ENCODE results near the gene CDHR3. TPM values are rescaled to one million over a fixed set of nuclear protein-coding genes. Genes with fewer than 3 reads are reported as not detected.

CDHR3 gene
- polyA plus RNA-seq, 1 donor from 2014 or later: 2.9 TPM

- no peaks in the 10 kb centered on the region for H3K36me3 ChIP-seq (ENCODE audit: insufficient read depth, low read length)
- no peaks in the 10 kb centered on the region for H3F3A ChIP-seq (ENCODE audit: insufficient read depth, low read length, poor library complexity, severe bottlenecking)
- H3K27ac ChIP-seq (ENCODE audit: low read length): no peak overlapping the region
- H3K9me3 ChIP-seq (ENCODE audit: low read length): no peaks in the 10 kb centered on the region
- no peak overlapping the region for H3K9ac ChIP-seq (ENCODE audit: low read length)
- no peaks in the 10 kb centered on the region for H3K9me2 ChIP-seq (ENCODE audit: insufficient read depth, low read length)
- H4K20me1 ChIP-seq (ENCODE audit: insufficient read depth): no peaks in the 10 kb centered on the region
- H3K27me3 ChIP-seq (ENCODE audit: insufficient read depth, low read depth, low read length): no peaks in the 10 kb centered on the region
- no peaks in the 10 kb centered on the region for H3K79me2 ChIP-seq (replicated peaks; ENCODE audit: insufficient read depth, low read length)
- H3K4me3 ChIP-seq (ENCODE audit: low read length): peak overlapping the region; percentile 11
- H2AFZ ChIP-seq (ENCODE audit: low read depth, low read length): no peak overlapping the region
- no peak overlapping the region for H3K4me2 ChIP-seq (ENCODE audit: low read length)
- no peak for TF ChIP-seq EZH2 (IDR thresholded peaks at IDR 0.05; ENCODE audit: borderline replicate concordance, insufficient read depth, low read length, poor library complexity, severe bottlenecking)
- TF ChIP-seq CTCF (IDR thresholded peaks at IDR 0.05; ENCODE audit: poor library complexity, severe bottlenecking): no peak
- no peak for TF ChIP-seq TAF1 (IDR thresholded peaks at IDR 0.05; ENCODE audit: low read depth)
- TF ChIP-seq, protein P1, sequence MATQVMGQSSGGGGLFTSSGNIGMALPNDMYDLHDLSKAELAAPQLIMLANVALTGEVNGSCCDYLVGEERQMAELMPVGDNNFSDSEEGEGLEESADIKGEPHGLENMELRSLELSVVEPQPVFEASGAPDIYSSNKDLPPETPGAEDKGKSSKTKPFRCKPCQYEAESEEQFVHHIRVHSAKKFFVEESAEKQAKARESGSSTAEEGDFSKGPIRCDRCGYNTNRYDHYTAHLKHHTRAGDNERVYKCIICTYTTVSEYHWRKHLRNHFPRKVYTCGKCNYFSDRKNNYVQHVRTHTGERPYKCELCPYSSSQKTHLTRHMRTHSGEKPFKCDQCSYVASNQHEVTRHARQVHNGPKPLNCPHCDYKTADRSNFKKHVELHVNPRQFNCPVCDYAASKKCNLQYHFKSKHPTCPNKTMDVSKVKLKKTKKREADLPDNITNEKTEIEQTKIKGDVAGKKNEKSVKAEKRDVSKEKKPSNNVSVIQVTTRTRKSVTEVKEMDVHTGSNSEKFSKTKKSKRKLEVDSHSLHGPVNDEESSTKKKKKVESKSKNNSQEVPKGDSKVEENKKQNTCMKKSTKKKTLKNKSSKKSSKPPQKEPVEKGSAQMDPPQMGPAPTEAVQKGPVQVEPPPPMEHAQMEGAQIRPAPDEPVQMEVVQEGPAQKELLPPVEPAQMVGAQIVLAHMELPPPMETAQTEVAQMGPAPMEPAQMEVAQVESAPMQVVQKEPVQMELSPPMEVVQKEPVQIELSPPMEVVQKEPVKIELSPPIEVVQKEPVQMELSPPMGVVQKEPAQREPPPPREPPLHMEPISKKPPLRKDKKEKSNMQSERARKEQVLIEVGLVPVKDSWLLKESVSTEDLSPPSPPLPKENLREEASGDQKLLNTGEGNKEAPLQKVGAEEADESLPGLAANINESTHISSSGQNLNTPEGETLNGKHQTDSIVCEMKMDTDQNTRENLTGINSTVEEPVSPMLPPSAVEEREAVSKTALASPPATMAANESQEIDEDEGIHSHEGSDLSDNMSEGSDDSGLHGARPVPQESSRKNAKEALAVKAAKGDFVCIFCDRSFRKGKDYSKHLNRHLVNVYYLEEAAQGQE (IDR thresholded peaks at IDR 0.05; ENCODE audit: borderline replicate concordance): no peak
- TF ChIP-seq SMC3 (conservative IDR thresholded peaks at IDR 0.05; ENCODE audit: poor library complexity): no peak
- no peak for TF ChIP-seq POLR2AphosphoS5 (IDR thresholded peaks at IDR 0.05)
- TF ChIP-seq RAD21 (conservative IDR thresholded peaks at IDR 0.05): no peak
- TF ChIP-seq EP300 (conservative IDR thresholded peaks at IDR 0.05; ENCODE audit: poor library complexity, severe bottlenecking): no peak
- no peak for TF ChIP-seq MXI1 (conservative IDR thresholded peaks at IDR 0.05; ENCODE audit: poor library complexity, severe bottlenecking)
These were observed 68.4 kb downstream of the CDHR3 start for GRCh38 chr7:106031300-106032035.

DNA sequence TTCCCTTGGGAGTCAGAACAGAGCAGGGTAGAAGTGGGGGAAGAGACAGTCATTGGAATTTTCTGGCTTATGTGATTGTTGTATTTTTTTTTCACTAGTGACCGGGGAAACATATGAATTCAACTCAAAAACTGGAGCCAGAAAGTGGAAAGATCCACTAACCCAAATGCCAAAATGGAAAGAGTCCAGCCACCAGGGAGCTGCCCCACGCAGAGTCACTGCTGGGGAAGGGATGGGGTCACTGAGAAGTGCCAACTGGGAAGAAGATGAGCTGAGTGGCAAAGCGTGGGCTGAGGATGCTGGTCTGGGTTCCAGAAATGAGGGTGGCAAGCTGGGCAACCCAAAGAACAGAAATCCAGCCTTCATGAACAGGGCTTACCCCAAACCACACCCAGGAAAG, 69.2 kb downstream of the CDHR3 start:
- Histone ChIP-seq H3K36me3 (ENCODE audit: insufficient read depth, low read length) (no peaks in the 10 kb centered on the region), H3K27me3 (ENCODE audit: insufficient read depth, low read depth, low read length) (no peaks in the 10 kb centered on the region), H3K9me2 (ENCODE audit: insufficient read depth, low read length) (no peaks in the 10 kb centered on the region), H2AFZ (ENCODE audit: low read depth, low read length) (no peak overlapping the region), H3K79me2 (replicated peaks; ENCODE audit: insufficient read depth, low read length) (no peaks in the 10 kb centered on the region), H3F3A (ENCODE audit: insufficient read depth, low read length, poor library complexity, severe bottlenecking) (no peaks in the 10 kb centered on the region), H3K9ac (ENCODE audit: low read length) (no peak overlapping the region), H3K9me3 (ENCODE audit: low read length) (no peaks in the 10 kb centered on the region), H4K20me1 (ENCODE audit: insufficient read depth) (no peaks in the 10 kb centered on the region), H3K4me2 (ENCODE audit: low read length) (no peak overlapping the region), H3K27ac (ENCODE audit: low read length) (no peak overlapping the region), H3K4me3 (ENCODE audit: low read length) (no peak overlapping the region)
- TF ChIP-seq EZH2 (IDR thresholded peaks at IDR 0.05; ENCODE audit: borderline replicate concordance, insufficient read depth, low read length, poor library complexity, severe bottlenecking) (no peak), EP300 (conservative IDR thresholded peaks at IDR 0.05; ENCODE audit: poor library complexity, severe bottlenecking) (no peak), MXI1 (conservative IDR thresholded peaks at IDR 0.05; ENCODE audit: poor library complexity, severe bottlenecking) (no peak), POLR2AphosphoS5 (IDR thresholded peaks at IDR 0.05) (no peak), CTCF (IDR thresholded peaks at IDR 0.05; ENCODE audit: poor library complexity, severe bottlenecking) (no peak), TAF1 (IDR thresholded peaks at IDR 0.05; ENCODE audit: low read depth) (no peak), RAD21 (conservative IDR thresholded peaks at IDR 0.05) (no peak), SMC3 (conservative IDR thresholded peaks at IDR 0.05; ENCODE audit: poor library complexity) (no peak)
- TF ChIP-seq, protein P1 (IDR thresholded peaks at IDR 0.05; ENCODE audit: borderline replicate concordance): no peak
